ENCODE measurements around the gene MAD1L1.
"Not testable (repeated sequence)": the region's sequence is repeated elsewhere in the genome, so short reads cannot be mapped to it uniquely, and the experiment has no call there.

- not testable (repeated sequence) for TF ChIP-seq CTCF (IDR thresholded peaks at IDR 0.05; ENCODE audit: low read depth, low read length, poor library complexity, severe bottlenecking); EZH2phosphoT487 (IDR thresholded peaks at IDR 0.05; ENCODE audit: borderline replicate concordance, low read length)
Observed at GRCh38 chr7:1874590-1875391, 358.0 kb downstream of the MAD1L1 start.
